Non-pigmented ciliary epithelial cell (primary cell): ENCODE data around the gene POMP.
"Not testable (repeated sequence)": the region's sequence is repeated elsewhere in the genome, so short reads cannot be mapped to it uniquely, and the experiment has no call there.

Experiments used
- DNase-seq: peaks from one replicate; pipeline ENCODE4 v3.0.0-alpha.2; 2010; ENCODE audit warnings: low read depth

Gene POMP

GRCh38 chr13:28693605-28694491 is 34.9 kb downstream of the POMP start:
- DNase-seq: not testable (repeated sequence)

DNA sequence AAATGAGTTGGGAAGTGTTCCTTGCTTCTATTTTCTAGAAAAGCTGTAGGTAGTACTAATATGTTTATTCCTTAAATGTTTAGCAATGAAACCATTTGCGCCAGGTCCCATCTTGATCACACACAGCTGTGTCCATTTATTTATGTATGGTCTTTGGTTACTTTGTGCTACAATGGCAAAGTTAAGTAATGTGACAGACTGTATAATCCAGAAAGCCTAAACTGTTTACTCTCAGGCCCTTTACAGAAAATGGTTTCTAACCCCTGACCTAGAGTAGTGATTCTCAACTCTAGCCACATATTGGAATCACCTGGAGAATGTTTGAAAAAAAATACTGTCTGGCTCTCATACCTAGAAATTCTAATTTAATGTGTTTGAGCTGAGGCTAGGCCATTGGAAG is 38.5 kb downstream of the POMP start:
- DNase-seq: no peak

DNA sequence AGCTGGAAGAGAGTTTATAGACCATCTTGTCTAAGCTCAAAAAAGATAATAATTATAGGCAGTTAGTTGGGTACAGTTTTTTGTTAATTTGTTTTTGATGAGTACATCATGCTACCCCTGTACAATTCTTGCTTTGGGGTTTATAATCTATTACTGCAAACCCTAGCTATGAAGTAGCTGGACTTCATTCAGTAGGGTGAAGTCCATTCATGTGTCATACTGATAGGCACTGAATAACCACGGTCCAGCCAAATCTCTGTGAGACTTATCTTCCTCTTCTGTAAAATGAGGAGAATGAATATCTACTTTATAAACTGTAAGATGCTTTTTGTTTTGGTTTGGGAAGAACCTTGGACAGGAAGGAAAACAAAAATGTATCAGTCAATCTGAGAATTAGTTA is 40.3 kb downstream of the POMP start:
- DNase-seq: no peak

DNA sequence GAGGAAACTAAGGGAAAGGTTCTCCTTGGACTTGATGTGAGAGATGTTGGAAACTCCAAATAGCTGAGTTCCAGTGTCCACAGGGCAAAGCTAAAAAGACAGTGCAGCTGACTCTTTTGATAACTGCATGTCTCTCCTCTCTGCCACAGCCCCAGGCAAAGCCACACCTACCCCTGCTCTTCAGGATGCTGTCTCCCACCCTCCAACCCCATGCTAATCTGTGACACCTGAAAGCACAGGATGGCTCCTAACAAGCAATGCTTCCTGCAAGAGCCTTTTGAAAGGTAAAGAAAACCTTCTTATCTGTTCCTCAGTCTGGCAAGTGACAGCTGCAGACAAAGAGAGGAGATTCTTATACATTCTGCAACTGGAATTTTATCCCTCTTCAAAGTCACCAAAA is 45.4 kb downstream of the POMP start:
- no peak for DNase-seq

- DNase-seq: no peak
Observed at GRCh38 chr13:28704919-28705318, 46.0 kb downstream of the POMP start.

DNA sequence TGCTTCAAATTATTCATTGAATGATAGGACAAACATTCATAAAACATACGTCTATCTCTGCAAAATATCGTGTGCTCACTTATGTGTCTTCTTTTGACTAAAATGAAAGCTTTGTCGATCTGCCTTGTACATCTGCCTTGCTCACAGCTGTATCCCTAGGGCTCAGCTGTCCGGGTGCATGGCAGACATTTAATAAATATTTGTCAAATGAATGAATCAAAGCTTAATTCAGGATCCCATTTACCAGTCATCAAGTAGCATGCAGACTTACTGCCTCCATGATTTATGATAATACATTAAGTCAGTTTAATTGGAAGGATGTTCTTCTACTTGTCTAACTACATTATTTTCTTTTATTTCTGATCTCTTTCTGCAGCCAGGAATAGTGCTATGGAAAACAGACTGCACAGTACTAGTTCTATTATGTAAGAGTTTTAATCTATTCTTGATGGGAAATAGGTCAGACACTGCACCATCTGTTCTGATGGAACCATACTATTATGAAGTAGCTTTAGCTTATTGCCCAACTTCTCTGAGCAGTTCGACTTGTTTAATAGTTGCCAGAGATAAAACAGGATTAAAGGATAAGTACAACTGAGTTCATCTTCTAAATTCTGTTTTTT is 46.6 kb downstream of the POMP start:
- DNase-seq: no peak

DNA sequence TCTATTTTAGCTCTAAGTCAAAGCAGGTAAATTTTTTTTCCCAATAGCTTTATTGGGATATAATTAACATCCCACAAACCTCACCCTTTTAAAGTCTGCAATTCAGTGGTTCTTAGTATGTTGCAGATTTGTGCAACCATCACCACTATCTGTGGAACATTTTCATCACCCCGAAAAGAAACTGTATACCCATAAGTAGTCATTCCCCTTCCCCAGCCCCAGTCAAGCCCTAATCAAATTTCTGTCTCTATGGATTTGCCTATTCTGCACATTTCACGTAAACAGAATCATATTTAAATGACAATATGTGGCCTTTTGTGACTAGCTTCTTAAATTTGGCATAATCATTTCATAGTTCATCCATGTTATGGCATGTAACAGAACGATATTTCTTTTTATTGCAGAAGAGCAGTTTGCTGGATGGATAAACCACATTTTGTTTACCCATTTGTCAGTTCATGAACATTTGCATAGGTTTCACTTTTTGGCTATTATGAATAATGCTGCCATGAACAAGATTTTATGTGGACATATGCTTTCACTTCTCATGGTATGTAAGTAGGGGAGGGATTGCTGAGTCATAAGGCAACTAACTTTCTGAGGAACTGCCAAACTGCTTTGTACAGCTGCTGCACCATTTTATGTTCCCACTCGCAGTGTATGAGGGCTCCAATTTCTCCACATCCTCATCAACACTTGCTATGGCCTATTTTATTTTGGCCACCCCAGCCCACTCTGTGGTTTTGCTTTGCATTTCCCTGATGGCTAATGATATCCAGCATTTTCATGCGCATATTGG is 48.9 kb downstream of the POMP start:
- peak; percentile 68 for DNase-seq

- DNase-seq: no peak
Observed at GRCh38 chr13:28710161-28710560, 51.2 kb downstream of the POMP start.

GRCh38 chr13:28714651-28715050 is 55.7 kb downstream of the POMP start:
- DNase-seq: no peak

DNA sequence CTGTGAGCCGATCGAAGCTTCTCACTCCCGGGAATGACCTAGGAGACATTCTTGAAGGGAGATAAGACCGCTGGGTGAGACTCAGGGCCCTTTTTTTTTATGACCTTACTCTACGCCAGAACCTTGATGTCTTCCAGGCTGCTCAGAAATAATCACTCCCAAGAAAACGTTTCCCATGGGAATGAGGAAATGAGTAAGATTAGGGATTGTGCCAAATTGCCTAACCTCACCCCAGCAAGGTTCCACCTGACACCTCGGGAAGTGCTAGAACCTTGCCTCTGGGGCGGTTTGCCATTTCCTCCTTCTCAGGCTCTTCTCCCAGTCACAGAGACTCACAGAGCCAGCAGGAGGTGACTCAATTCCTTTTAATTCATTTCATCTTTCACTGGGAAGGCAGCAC is 57.6 kb downstream of the POMP start:
- no peak for DNase-seq

DNA sequence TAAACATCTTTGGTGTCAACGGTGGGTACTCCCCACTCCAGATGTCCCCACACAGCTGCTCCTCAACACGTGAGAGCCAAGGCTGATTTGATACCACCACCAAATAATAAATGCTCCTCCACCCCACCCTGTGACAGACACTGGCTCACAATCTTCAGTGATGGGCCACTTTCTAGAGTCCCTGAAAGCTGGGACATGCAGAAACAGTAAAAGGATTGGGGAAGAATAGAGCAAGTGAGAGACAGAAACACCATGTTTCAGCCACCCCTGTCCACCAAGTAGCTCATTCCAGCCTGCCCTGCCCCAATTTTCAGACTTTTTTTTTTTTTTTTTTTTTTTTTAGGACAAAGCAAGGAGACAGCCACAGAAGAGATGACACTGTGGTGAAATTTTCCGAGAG is 58.2 kb downstream of the POMP start:
- DNase-seq: no peak

DNA sequence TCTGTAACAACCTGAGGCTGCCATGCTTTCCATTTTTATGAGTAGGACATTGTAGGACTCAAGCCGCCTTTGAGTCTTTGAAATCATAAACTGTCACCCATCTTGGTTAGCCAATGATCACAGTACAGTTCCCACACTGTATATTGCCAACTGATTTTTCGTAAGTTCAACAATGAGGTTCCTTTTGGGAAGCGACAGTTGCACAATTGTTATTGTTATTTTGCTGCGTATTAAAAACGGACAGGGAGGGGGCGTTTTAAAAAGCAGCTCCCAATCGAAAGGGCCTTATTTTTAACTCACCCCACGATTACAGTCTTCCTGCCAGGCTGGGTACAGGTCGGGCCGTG is 59.2 kb downstream of the POMP start:
- no peak for DNase-seq

GRCh38 chr13:28718543-28719226 is 59.8 kb downstream of the POMP start, which contains the start of gene SLC46A3:
Gene SLC46A3, minus strand, starts transcription at chr13:28718970. Its CDS starts 972 bp downstream, at chr13:28717998.
- peak; percentile 91 for DNase-seq

DNA sequence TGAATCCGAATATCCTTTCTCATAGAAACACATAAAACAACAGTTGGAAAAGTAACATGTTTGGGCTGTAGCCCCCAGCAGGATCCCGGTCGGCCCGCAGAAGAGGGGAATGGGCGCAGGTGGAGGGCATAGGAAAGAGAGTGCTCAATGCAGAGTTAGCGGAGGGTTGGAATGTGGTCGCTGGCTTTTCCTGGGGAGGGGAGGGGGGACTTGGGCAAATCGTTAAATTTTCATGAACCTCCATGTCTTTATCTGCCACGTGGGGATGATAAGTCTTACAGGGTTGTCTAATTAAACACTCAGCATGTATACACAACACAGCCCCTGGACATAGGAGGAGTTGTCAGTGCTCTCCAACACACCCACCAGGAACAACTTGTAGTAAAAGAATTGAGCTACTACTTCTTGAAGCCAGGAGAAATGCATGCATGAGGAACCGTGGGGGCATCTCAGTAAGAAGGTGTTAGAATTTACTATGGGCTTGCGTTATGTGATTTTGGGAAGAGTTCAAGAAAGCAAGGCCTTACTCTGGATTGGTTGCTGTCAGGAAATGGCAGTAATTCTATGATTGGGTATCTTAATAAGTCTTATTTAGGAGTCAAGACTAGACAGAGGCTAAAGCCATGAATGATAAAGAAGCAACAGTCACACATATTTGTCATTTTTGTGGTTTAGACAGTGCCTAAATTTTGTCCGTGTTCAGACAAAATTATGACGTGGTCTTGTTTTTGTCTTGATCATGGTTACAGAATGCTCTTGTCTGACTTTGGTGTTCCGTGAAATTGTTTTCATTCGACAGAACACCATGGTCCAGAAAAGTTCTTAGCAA is 60.5 kb downstream of the POMP start:
- DNase-seq: peak; percentile 74

- no peak for DNase-seq
Observed at GRCh38 chr13:28723806-28724205, 64.9 kb downstream of the POMP start.

- no peak for DNase-seq
Observed at GRCh38 chr13:28725046-28725610, 66.2 kb downstream of the POMP start.
